IMR-90 (cell line): ENCODE data around the gene SRP14. TPM values are rescaled to one million over a fixed set of nuclear protein-coding genes. Genes with fewer than 3 reads are reported as not detected.

Source experiments
- ATAC-seq: fragments of 200-7000 bp; cut with Tn5 transposase; 2 replicates; pipeline ENCODE4 v1.9.1; 2020; ENCODE audit warnings: low read depth, mild to moderate bottlenecking, moderate library complexity
- BruUV-seq: library from RNA; stranded (reverse); fragments of 400-500 nt; replicated peaks from 2 replicates; lab custom pipeline; 2021; lab: Mats Ljungman, UMichigan
- CTCF ChIA-PET: fragments of 300-600 bp; formaldehyde crosslinking; extraction: SDS; loops from one replicate; lab custom pipeline; 2021; ENCODE audit warnings: antibody characterized with exemption; lab: Yijun Ruan, JAX
- POLR2A ChIA-PET: fragments of 300-600 bp; sonication (Branson Sonifier 250); formaldehyde crosslinking; loops from one replicate; lab custom pipeline; 2022; ENCODE audit warnings: antibody characterized with exemption; ENCODE audit not compliant: unreplicated experiment; lab: Charles Lee
- DNase-seq: peaks from one replicate; pipeline ENCODE4 v3.0.0; 2013
- H2AFZ ChIP-seq: replicated peaks from 2 replicates; pipeline ENCODE3; 2013; ENCODE audit warnings: low read length, mild to moderate bottlenecking; ENCODE audit not compliant: poor library complexity
- H2AK5ac ChIP-seq: 2 replicates; pipeline ENCODE4 v1.6.1; 2013; ENCODE audit warnings: low read depth, low read length, inconsistent platforms
- H2AK9ac ChIP-seq: replicated peaks from 2 replicates; pipeline ENCODE3; 2013; ENCODE audit warnings: mild to moderate bottlenecking, low read depth, low read length, moderate library complexity; ENCODE audit not compliant: poor library complexity
- H2BK120ac ChIP-seq: 2 replicates; pipeline ENCODE4 v1.6.1; 2013; ENCODE audit warnings: low read depth, low read length, inconsistent platforms
- H2BK15ac ChIP-seq: 3 replicates; pipeline ENCODE4 v1.6.1; 2013; ENCODE audit warnings: low read depth, low read length, inconsistent platforms
- H2BK20ac ChIP-seq: 2 replicates; pipeline ENCODE4 v1.6.1; 2013; ENCODE audit warnings: low read depth, mild to moderate bottlenecking, inconsistent platforms, low read length, moderate library complexity
- H2BK5ac ChIP-seq: 2 replicates; pipeline ENCODE4 v1.6.1; 2013; ENCODE audit warnings: mild to moderate bottlenecking, low read depth, low read length, inconsistent platforms; ENCODE audit not compliant: poor library complexity, severe bottlenecking
- H3K14ac ChIP-seq: replicated peaks from 2 replicates; pipeline ENCODE4 v1.6.1; 2013; ENCODE audit warnings: low read depth, low read length, inconsistent platforms
- H3K18ac ChIP-seq: 2 replicates; pipeline ENCODE4 v1.6.1; 2013; ENCODE audit warnings: low read depth, low read length, control low read depth
- H3K23ac ChIP-seq: 2 replicates; pipeline ENCODE4 v1.6.1; 2013; ENCODE audit warnings: low read depth, low read length, inconsistent platforms
- H3K27ac ChIP-seq: 2 replicates; pipeline ENCODE4 v1.5.1; 2013; ENCODE audit warnings: mild to moderate bottlenecking, control low read depth, low read length; ENCODE audit not compliant: insufficient read depth
- H3K27me3 ChIP-seq: 2 replicates; pipeline ENCODE4 v1.6.1; 2013; ENCODE audit warnings: low read length; ENCODE audit not compliant: control insufficient read depth, insufficient read depth
- H3K36me3 ChIP-seq: 2 replicates; pipeline ENCODE4 v1.6.1; 2013; ENCODE audit warnings: low read length, mixed read lengths; ENCODE audit not compliant: control insufficient read depth, insufficient read depth
- H3K4ac ChIP-seq: 2 replicates; pipeline ENCODE4 v1.6.1; 2013; ENCODE audit warnings: low read depth, low read length, inconsistent platforms
- H3K4me1 ChIP-seq: 2 replicates; pipeline ENCODE4 v1.6.1; 2013; ENCODE audit warnings: low read length, mixed read lengths; ENCODE audit not compliant: control insufficient read depth, insufficient read depth
- H3K4me2 ChIP-seq: 2 replicates; pipeline ENCODE4 v1.6.1; 2013; ENCODE audit warnings: low read depth, mild to moderate bottlenecking, control low read depth, low read length, moderate library complexity
- H3K4me3 ChIP-seq: 2 replicates; pipeline ENCODE4 v1.5.1; 2013; ENCODE audit warnings: low read depth, mild to moderate bottlenecking, control low read depth, low read length, moderate library complexity; ENCODE audit not compliant: insufficient read depth
- H3K56ac ChIP-seq: 2 replicates; pipeline ENCODE4 v1.6.1; 2013; ENCODE audit warnings: low read length, inconsistent platforms; ENCODE audit not compliant: insufficient read depth; ENCODE audit errors: extremely low read depth
- H3K79me1 ChIP-seq, 2 experiments: 2 replicates each; pipeline ENCODE4 v1.6.1; 2013; ENCODE audit warnings: low read length in 2 of 2, inconsistent platforms in 1 of 2, low read depth in 1 of 2
- H3K9ac ChIP-seq: 2 replicates; pipeline ENCODE4 v1.6.1; 2013; ENCODE audit warnings: low read depth, low read length, control low read depth
- H3K9me1 ChIP-seq: 2 replicates; pipeline ENCODE4 v1.6.1; 2013; ENCODE audit warnings: low read length, inconsistent platforms; ENCODE audit not compliant: insufficient read depth
- H3K9me3 ChIP-seq: 2 replicates; pipeline ENCODE4 v1.6.1; 2013; ENCODE audit warnings: low read length; ENCODE audit not compliant: control insufficient read depth, insufficient read depth
- H4K20me1 ChIP-seq: 2 replicates; pipeline ENCODE4 v1.6.1; 2013; ENCODE audit warnings: low read length, inconsistent platforms; ENCODE audit not compliant: insufficient read depth
- H4K5ac ChIP-seq: 2 replicates; pipeline ENCODE4 v1.6.1; 2013; ENCODE audit warnings: mild to moderate bottlenecking, low read depth, low read length, control low read depth
- H4K8ac ChIP-seq, 2 experiments: 2 replicates each; pipeline ENCODE4 v1.6.1; 2013; ENCODE audit warnings: low read depth in 2 of 2, low read length in 2 of 2, control low read depth in 1 of 2, inconsistent platforms in 1 of 2
- H4K91ac ChIP-seq: 2 replicates; pipeline ENCODE4 v1.6.1; 2013; ENCODE audit warnings: low read depth, low read length, inconsistent platforms; ENCODE audit not compliant: insufficient read depth
- BHLHE40 ChIP-seq: fragments of 150-350 bp; IDR thresholded peaks from 2 replicates; pipeline ENCODE4 v1.6.1; 2016; ENCODE audit warnings: mild to moderate bottlenecking, low read depth, low read length
- CEBPB ChIP-seq: IDR thresholded peaks from 2 replicates; pipeline ENCODE4 v1.6.1; 2012; ENCODE audit warnings: low read depth, low read length, improper control_type of control experiment
- CHD1 ChIP-seq: IDR thresholded peaks from 2 replicates; pipeline ENCODE4 v1.6.1; 2012; ENCODE audit warnings: low read depth, low read length, improper control_type of control experiment
- FOS ChIP-seq: fragments of 150-350 bp; IDR thresholded peaks from 2 replicates; pipeline ENCODE4 v1.6.1; 2016; ENCODE audit warnings: low read depth, low read length
- MAFK ChIP-seq: IDR thresholded peaks from 2 replicates; pipeline ENCODE4 v1.6.1; 2012; ENCODE audit warnings: low read depth, low read length, improper control_type of control experiment
- MAZ ChIP-seq: IDR thresholded peaks from 2 replicates; pipeline ENCODE4 v1.6.1; 2012; ENCODE audit warnings: low read depth, mild to moderate bottlenecking, low read length, improper control_type of control experiment, moderate library complexity, borderline replicate concordance
- NFE2L2 ChIP-seq: fragments of 150-350 bp; IDR thresholded peaks from 2 replicates; pipeline ENCODE4 v1.6.1; 2016; ENCODE audit warnings: low read depth, mild to moderate bottlenecking, low read length
- POLR2A ChIP-seq: IDR thresholded peaks from 2 replicates; pipeline ENCODE4 v1.6.1; 2012; ENCODE audit warnings: mild to moderate bottlenecking, low read depth, low read length
- RAD21 ChIP-seq: IDR thresholded peaks from 2 replicates; pipeline ENCODE4 v1.6.1; 2012; ENCODE audit warnings: low read length, improper control_type of control experiment
- RCOR1 ChIP-seq: IDR thresholded peaks from 2 replicates; pipeline ENCODE4 v1.6.1; 2012; ENCODE audit warnings: mild to moderate bottlenecking, low read length, improper control_type of control experiment; ENCODE audit not compliant: insufficient replicate concordance
- SMC3 ChIP-seq: fragments of 150-350 bp; IDR thresholded peaks from 2 replicates; pipeline ENCODE4 v1.6.1; 2016; ENCODE audit warnings: low read depth, mild to moderate bottlenecking, antibody characterized with exemption, low read length, moderate library complexity
- WGBS, 2 experiments: methylation state at CpG; one replicate each; pipeline versions ENCODE4 v1.1.5 to v1.1.7; 2013; ENCODE audit warnings: missing lambda C conversion rate in 2 of 2; ENCODE audit not compliant: insufficient read length in 1 of 2; ENCODE audit errors: extremely low coverage in 2 of 2; 5-methylcytosine and 5-hydroxymethylcytosine counted together
- dilution Hi-C: fragments of 300-500 bp; cut with HindIII; formaldehyde crosslinking; loops from one replicate; pipeline ENCODE4 v1.14.3; 2018; ENCODE audit warnings: low sequenced_read_pairs; ENCODE audit not compliant: unreplicated experiment
- in situ Hi-C: fragments of 300-500 bp; cut with MboI; formaldehyde crosslinking; loops from 3 replicates; pipeline ENCODE4 v1.14.3; 2019; ENCODE audit warnings: low sequenced_read_pairs, inconsistent platforms, mixed read lengths
- intact Hi-C: fragments of 100-400 bp; cut with micrococcal nuclease; formaldehyde crosslinking; loops from 2 replicates; pipeline ENCODE4 v1.10.0; 2022
- polyA plus RNA-seq, 3 experiments: library from polyadenylated mRNA; depleted of rRNA; stranded (reverse); fragments of >200 nt; gene quantifications; 2 replicates each; pipeline ENCODE4 v1.2.3, GENCODE V29; 2012; ENCODE audit warnings: low replicate concordance in 1 of 3
- total RNA-seq: library from RNA; depleted of rRNA; stranded (reverse); fragments of >200 nt; gene quantifications from 2 replicates; pipeline ENCODE4 v1.2.3, GENCODE V29; 2012
- TF ChIP-seq, protein P1 (sequence below): conservative IDR thresholded peaks from 2 replicates; pipeline ENCODE4 v1.5.1; 2012; ENCODE audit warnings: mild to moderate bottlenecking, low read depth, low read length, improper control_type of control experiment
- TF ChIP-seq, protein P2 (sequence below): fragments of 150-350 bp; IDR thresholded peaks from 2 replicates; pipeline ENCODE4 v1.6.1; 2016; ENCODE audit warnings: low read depth, mild to moderate bottlenecking, low read length, moderate library complexity, borderline replicate concordance
- TF ChIP-seq, protein P3 (sequence below): fragments of 150-350 bp; IDR thresholded peaks from 2 replicates; pipeline ENCODE4 v1.6.1; 2017; ENCODE audit warnings: mild to moderate bottlenecking, antibody characterized with exemption, low read length, low read depth

SRP14 gene
- total and polyA plus RNA-seq, 2 of the 4 experiments (the other 2 are of a cell fraction): 106 to 295 TPM

DNA sequence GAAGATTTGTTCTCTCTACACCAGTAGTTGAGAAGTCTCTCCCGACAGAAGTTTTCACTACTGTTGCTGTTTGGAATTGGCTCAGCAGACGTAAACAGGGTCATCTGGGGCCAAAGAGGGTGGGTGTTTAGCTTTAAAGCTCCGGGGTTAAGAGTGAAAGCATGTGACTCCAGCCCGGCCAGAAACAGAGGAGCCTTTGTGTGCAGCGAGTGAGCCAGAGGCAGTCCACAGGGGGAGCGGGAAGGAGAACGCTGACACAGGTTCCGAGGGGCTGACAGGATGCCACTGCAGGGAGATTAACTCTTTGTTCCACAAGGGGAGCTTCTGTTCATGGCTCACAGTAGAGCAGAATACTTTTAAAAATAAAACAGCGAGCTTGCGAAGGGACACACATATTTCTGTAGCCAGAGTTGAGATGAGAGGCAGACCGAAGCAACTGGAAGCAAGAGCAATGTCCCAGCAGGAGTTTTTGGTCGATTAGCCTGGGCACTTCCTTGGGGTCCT lies 42.8 kb upstream of the SRP14 start (continued):
- no peak for TF ChIP-seq NFE2L2

DNA sequence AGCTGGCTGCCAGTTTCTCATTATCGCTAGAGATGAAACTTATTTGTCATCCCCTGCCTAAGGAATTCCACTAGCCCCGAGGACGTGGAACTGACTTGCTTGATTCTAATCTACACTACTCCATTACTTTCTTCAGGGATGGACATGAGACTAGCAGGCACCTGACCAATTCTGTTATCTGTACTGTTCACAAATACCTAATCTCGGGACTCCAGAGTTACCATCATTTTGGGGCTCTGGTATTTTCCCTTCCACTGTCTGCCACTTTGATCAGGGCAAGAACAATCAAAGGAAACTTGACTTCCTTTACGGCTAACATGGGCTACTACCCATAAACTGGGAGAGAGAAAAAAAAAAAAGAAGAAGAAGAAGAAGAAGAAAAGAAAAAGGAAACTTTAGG lies 41.9 kb upstream of the SRP14 start:
- in situ Hi-C loops: no loop called here
- no peak for ATAC-seq
- H4K20me1 ChIP-seq: no peaks in the 10 kb centered on the region
- TF ChIP-seq, protein P1, sequence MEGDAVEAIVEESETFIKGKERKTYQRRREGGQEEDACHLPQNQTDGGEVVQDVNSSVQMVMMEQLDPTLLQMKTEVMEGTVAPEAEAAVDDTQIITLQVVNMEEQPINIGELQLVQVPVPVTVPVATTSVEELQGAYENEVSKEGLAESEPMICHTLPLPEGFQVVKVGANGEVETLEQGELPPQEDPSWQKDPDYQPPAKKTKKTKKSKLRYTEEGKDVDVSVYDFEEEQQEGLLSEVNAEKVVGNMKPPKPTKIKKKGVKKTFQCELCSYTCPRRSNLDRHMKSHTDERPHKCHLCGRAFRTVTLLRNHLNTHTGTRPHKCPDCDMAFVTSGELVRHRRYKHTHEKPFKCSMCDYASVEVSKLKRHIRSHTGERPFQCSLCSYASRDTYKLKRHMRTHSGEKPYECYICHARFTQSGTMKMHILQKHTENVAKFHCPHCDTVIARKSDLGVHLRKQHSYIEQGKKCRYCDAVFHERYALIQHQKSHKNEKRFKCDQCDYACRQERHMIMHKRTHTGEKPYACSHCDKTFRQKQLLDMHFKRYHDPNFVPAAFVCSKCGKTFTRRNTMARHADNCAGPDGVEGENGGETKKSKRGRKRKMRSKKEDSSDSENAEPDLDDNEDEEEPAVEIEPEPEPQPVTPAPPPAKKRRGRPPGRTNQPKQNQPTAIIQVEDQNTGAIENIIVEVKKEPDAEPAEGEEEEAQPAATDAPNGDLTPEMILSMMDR: no peak
- TF ChIP-seq RCOR1 (no peak), MAZ (no peak), CEBPB (no peak), MAFK (no peak), CHD1 (no peak), RAD21 (no peak), BHLHE40 (no peak), FOS (no peak), SMC3 (no peak), POLR2A (no peak)
- TF ChIP-seq, protein P2, sequence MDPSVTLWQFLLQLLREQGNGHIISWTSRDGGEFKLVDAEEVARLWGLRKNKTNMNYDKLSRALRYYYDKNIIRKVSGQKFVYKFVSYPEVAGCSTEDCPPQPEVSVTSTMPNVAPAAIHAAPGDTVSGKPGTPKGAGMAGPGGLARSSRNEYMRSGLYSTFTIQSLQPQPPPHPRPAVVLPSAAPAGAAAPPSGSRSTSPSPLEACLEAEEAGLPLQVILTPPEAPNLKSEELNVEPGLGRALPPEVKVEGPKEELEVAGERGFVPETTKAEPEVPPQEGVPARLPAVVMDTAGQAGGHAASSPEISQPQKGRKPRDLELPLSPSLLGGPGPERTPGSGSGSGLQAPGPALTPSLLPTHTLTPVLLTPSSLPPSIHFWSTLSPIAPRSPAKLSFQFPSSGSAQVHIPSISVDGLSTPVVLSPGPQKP: no peak
- TF ChIP-seq, protein P3, sequence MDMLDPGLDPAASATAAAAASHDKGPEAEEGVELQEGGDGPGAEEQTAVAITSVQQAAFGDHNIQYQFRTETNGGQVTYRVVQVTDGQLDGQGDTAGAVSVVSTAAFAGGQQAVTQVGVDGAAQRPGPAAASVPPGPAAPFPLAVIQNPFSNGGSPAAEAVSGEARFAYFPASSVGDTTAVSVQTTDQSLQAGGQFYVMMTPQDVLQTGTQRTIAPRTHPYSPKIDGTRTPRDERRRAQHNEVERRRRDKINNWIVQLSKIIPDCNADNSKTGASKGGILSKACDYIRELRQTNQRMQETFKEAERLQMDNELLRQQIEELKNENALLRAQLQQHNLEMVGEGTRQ: no peak

More for the DNA sequence above, 41.9 kb upstream of the SRP14 start:
- H4K8ac ChIP-seq: peak overlapping the region; percentile 32 to 64; a peak in 3 of 4 replicates
- peak overlapping the region; percentile 51; the same call in 1 of the 2 replicates for H4K5ac ChIP-seq
- H2AK5ac ChIP-seq: peak overlapping the region; percentile 84
- H3K9ac ChIP-seq: no peak overlapping the region
- peak overlapping the region; percentile 99 for H2BK120ac ChIP-seq
- no peaks in the 10 kb centered on the region for H3K9me3 ChIP-seq
- POLR2A ChIA-PET: interaction anchor here (1.8 kb wide), 1 partner anchor 19 kb away, joined by 5 read pairs; no protein-coding TSS in a partner anchor
- dilution Hi-C loops (no loop called here), intact Hi-C loops (no loop called here)
- peaks cover 32% of the 10 kb centered on the region for H3K9me1 ChIP-seq
- H3K4me3 ChIP-seq: no peak overlapping the region
- H4K91ac ChIP-seq: peak overlapping the region; percentile 68; the same call in 1 of the 2 replicates
- peak overlapping the region; percentile 63 for H3K18ac ChIP-seq
- H3K27ac ChIP-seq: no peak overlapping the region; the same call in 1 of the 2 replicates
- peak overlapping the region; percentile 35; the same call in 1 of the 2 replicates for H3K56ac ChIP-seq
- peak overlapping the region; percentile 97 for H3K4ac ChIP-seq
- H3K14ac ChIP-seq: peak overlapping the region; percentile 96
- H2BK15ac ChIP-seq: peak overlapping the region; percentile 90; the same call in 1 of the 3 replicates
- H3K4me1 ChIP-seq: peaks cover 27% of the 10 kb centered on the region
- BruUV-seq: no TSS peak
- peak overlapping the region; percentile 12 for H2AK9ac ChIP-seq
- no peak for DNase-seq
- H2BK20ac ChIP-seq: peak overlapping the region; percentile 93
- no peak overlapping the region for H2AFZ ChIP-seq
- H3K27me3 ChIP-seq: no peaks in the 10 kb centered on the region
- no peak overlapping the region for H2BK5ac ChIP-seq
- peaks cover 0 to 12% of the 10 kb centered on the region in 2 experiments; a peak in 2 of 4 replicates for H3K79me1 ChIP-seq
- WGBS, 2 experiments: 68% methylated on average over 3 of the region's 5 CpGs; no CpG with 5 or more reads in 1 of the 2 experiments
- no peak overlapping the region; the same call in 1 of the 2 replicates for H3K4me2 ChIP-seq
- peak overlapping the region; percentile 76; the same call in 1 of the 2 replicates for H3K23ac ChIP-seq
- no peaks in the 10 kb centered on the region for H3K36me3 ChIP-seq
- CTCF ChIA-PET: no interaction called here
